D341Med (cell line): ENCODE data around the gene ARHGAP22.

ENCODE experiments used
- DNase-seq: peaks from one replicate; pipeline ENCODE4 v3.0.0; 2012; ENCODE audit warnings: low spot score

The ARHGAP22 gene

GRCh38 chr10:48587819-48588218, 17.1 kb downstream of the ARHGAP22 start:
- DNase-seq, result no peak

GRCh38 chr10:48587101-48587500, 17.8 kb downstream of the ARHGAP22 start:
- no peak for DNase-seq

- no peak for DNase-seq
These were observed 21.9 kb downstream of the ARHGAP22 start for GRCh38 chr10:48582970-48583369.

- DNase-seq, result no peak
These were observed 24.6 kb downstream of the ARHGAP22 start for GRCh38 chr10:48580236-48580635.

- no peak for DNase-seq
These were observed 25.5 kb downstream of the ARHGAP22 start for GRCh38 chr10:48579251-48579960.

GRCh38 chr10:48577158-48577557, 27.7 kb downstream of the ARHGAP22 start:
- no peak for DNase-seq

- DNase-seq, result no peak
These were observed 28.4 kb downstream of the ARHGAP22 start for GRCh38 chr10:48576501-48576900.

- DNase-seq, result no peak
These were observed 29.0 kb downstream of the ARHGAP22 start for GRCh38 chr10:48575901-48576300.

GRCh38 chr10:48574817-48575380, 30.0 kb downstream of the ARHGAP22 start:
- no peak for DNase-seq

GRCh38 chr10:48574322-48574796, 30.5 kb downstream of the ARHGAP22 start:
- DNase-seq, result no peak

- DNase-seq, result no peak
These were observed 31.8 kb downstream of the ARHGAP22 start for GRCh38 chr10:48573045-48573444.

- DNase-seq, result no peak
These were observed 32.5 kb downstream of the ARHGAP22 start for GRCh38 chr10:48572414-48572813.

- no peak for DNase-seq
These were observed 36.3 kb downstream of the ARHGAP22 start for GRCh38 chr10:48568546-48568945.

- no peak for DNase-seq
These were observed 36.7 kb downstream of the ARHGAP22 start for GRCh38 chr10:48568131-48568530.

- DNase-seq, result no peak
These were observed 37.5 kb downstream of the ARHGAP22 start for GRCh38 chr10:48567346-48567745.

- DNase-seq, result no peak
These were observed 40.3 kb downstream of the ARHGAP22 start for GRCh38 chr10:48564466-48565160.

GRCh38 chr10:48557511-48558123, 47.3 kb downstream of the ARHGAP22 start:
- no peak for DNase-seq

GRCh38 chr10:48556713-48557112, 48.2 kb downstream of the ARHGAP22 start:
- no peak for DNase-seq

GRCh38 chr10:48556065-48556464, 48.8 kb downstream of the ARHGAP22 start:
- DNase-seq, result no peak

- no peak for DNase-seq
These were observed 49.4 kb downstream of the ARHGAP22 start for GRCh38 chr10:48555310-48556042.

GRCh38 chr10:48554656-48555055, 50.2 kb downstream of the ARHGAP22 start:
- DNase-seq, result no peak

GRCh38 chr10:48554246-48554645, 50.6 kb downstream of the ARHGAP22 start:
- no peak for DNase-seq
